HG02763 (cell line): ENCODE measurements around the gene RFX7.

Source experiments
- ATAC-seq: cut with Tn5 transposase; IDR thresholded peaks from one replicate; pipeline ENCODE4 v1.9.1; 2021; ENCODE audit warnings: mild to moderate bottlenecking, moderate library complexity; ENCODE audit not compliant: unreplicated experiment

RFX7 gene

DNA sequence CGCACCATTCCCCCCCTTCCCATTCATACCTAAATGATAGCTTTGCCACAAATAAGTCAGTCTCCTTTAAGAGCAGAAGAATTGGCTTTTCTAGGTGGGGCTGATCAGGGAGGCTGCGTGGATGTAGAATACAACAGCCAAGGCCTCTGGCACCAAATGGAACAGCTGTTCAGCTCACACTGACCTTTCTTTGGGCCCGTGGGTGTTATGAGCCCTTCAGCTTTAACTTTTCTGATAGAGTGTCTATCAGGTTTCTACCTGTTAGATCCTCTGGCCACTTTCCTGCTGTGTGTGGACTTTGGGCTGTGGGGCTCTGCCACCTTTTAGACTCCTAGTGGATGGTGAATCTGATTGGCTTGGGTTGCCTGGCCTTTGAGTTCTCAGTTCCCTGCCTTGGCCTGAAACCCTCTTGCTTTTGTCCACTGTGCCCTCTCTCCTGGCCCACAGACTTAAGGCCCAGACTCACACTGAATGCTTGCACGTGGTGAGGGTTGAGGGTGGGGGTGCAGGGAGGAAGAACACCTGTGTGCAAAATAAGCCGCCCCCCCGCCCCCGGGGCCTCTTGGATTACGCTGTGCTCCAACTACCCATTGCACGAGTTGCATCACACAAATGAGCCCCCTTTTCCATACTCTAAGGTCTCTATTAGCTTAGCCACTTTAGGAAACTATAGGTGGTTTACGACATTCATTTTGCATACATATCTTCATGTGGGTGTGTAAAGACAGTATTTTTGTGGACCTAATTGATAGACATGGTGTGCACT is 1.3 kb upstream of the RFX7 start:
- ATAC-seq: no peak

DNA sequence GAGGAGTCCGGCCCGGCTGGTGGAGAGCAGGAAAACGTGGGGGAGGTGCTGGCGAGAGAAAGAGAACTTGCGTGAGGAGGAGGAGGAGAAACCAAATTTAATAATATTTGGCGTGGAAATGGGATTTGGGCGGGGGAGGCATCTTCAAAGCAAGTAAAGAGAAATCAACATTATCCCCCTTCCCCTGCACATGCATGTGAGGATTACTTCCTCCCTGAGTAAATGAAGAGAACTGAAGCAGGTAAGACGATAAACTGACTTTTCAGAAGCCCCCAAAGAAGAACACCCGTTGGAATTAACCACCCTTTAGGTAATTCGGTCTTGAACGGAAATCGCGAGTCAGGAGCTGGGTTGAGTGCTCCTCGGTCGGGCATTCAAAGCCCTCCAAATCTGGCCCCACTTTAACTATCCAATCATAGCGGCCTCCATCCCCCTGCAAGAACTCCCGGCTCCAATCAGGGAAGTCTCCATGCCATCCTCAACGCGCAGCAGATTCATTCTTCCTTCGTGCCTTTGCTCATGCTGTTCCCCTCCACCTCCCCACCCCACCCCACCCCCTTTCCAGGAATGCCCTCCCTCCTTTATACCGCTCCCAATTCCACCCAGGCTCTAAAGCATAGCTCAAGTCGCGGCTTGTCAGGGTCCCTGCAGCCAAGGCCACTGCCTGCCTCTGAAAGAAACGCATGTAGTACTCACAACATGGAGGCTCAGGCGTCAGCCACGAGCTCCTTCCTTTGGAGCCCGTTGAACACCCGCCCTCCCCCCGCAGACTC is 545 bp upstream of the RFX7 start:
- ATAC-seq: no peak

DNA sequence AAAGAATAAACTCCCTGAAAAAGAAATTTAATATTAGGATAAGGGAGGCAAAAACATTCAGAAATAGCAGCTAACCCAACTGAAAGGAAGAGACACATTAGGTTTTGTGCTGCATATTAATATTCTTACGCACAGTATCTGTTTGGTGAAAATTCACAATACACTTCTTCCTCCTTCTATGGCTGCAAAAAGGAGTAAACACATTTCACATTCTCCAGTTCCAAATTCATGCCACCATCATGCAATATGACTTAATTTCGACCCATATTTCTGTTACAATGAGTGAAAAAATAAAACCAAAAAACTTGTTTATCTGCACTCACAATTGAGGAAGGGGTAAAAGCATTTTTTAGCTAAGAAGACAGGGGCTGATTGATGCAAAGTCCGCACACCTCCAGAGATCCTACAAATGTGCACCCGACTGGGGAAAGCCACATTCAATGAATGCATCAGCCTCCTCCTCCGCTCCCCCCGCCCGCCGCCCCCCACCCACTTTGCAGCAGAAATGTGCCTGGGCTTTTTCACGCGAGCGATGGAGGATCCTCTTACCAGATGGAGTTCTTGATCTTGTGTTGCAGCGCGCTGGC is 1.0 kb downstream of the RFX7 start:
- no peak for ATAC-seq

- no peak for ATAC-seq
Measured at GRCh38 chr15:56241374-56242105, 2.1 kb downstream of the RFX7 start.

GRCh38 chr15:56240390-56240789 is 3.3 kb downstream of the RFX7 start:
- ATAC-seq: no peak

DNA sequence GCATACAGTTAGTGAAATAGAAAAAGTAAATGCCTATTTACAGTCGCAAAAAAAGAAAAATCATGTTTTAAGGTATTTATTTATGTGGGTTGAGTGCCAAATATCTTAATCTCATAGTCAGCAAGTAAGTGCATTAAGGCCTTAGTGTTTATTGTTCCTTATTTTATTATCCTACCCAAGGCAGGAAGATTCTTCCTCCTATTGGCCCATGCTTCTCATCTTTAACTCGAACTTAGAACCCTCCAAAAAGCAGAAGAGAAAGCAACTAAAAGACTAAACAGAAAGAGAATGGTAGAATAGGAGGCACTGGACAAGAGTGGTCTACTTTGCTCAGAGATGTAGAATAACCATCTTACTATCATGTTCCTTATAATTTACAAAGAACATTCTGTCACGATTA is 7.5 kb downstream of the RFX7 start:
- ATAC-seq: no peak

DNA sequence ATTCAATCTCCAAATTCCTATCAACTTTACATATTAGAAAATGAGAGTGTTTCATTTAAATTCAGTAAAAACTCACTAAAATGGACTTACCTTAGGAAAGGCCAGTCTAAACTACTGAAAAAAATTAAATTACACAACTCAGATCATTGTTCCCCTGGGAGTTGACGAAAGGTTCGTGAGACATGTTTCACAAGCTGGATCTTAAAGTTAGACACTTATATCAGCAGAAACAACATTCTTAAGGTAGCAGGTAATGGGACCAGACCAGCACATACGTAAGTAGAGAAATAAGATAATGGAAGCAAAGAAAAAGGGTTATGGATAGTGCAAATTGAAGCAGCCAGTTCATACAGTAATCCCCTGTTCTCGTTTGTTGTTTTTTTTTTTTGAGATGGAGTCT is 8.9 kb downstream of the RFX7 start:
- no peak for ATAC-seq

DNA sequence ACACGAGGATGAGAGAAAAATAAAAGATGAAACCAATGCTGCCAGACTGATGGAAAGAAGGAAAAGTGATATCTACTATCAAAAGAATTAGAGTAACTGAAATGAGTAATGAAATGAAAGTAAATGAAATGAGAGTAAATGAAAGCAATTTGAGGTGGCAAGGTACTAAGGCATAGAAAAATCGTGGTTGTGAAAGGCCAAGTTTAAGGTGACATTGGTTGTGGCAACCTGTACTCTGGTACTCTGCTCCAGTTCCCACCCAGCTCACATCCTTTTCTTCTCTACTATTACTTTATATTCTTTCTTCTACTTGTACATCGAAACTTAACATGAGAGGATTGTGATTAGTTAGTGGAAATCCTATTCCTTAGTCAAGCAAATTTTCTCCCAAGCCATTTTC is 10.1 kb downstream of the RFX7 start:
- ATAC-seq: no peak

DNA sequence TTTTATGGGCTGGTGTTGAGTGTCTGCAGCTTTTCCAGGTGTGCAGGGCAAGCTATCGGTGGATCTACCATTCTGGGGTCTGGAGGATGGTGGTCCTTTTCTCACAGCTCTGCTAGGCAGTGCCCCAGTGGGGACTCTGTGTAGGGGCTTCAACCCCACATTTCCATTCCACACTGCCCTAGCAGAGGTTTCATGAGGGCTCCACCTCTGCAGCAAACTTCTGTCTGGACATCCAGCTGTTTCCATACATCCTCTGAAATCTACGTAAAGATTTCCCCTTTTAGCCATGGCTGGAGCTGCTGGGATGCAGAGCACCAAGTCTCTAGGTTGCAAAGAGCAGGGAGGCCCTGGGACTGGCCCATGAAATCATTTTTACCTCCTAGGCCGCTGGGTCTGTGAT is 11.6 kb downstream of the RFX7 start:
- ATAC-seq: no peak

- no peak for ATAC-seq
Measured at GRCh38 chr15:56228854-56229253, 14.8 kb downstream of the RFX7 start.

GRCh38 chr15:56228352-56228751 is 15.3 kb downstream of the RFX7 start:
- ATAC-seq: no peak

DNA sequence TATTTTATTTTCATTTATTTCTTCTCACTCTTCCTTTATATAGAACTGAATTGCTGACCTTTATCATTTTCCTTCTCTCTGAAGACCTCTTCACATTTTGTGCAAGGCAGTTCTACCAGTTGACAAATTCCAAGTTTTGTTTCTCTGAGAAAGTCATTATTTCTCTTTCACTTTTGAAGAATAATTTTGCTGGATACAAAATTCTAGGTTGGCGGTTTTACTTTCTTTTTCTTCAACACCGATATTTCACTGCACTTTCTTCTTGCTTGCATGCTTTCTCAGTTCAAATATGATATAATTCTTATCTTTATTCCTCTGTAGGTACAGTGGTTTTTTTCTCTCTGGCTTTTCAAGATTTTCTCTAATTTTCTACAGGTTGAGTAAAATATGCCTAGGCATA is 15.9 kb downstream of the RFX7 start:
- ATAC-seq: no peak

DNA sequence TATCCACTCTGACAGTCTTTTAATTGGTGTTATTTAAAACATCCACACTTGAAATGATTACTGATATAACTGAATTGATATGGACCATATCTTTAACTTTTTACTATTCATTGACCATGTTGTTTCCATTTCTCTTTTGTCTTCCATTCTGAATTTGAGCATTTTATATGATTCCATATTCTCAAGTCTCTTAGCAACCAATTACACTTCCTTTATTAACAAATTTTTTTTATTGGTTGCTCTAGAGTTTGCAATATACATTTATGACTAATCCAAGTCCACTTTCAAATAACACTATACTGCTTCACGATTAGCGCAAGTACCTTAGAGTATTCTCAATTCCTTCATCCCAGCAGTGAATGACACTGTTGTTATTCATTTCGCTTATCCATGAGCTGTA is 16.4 kb downstream of the RFX7 start:
- ATAC-seq: no peak

- no peak for ATAC-seq
Measured at GRCh38 chr15:56225520-56225919, 18.2 kb downstream of the RFX7 start.

GRCh38 chr15:56222302-56222701 is 21.4 kb downstream of the RFX7 start:
- ATAC-seq: no peak

DNA sequence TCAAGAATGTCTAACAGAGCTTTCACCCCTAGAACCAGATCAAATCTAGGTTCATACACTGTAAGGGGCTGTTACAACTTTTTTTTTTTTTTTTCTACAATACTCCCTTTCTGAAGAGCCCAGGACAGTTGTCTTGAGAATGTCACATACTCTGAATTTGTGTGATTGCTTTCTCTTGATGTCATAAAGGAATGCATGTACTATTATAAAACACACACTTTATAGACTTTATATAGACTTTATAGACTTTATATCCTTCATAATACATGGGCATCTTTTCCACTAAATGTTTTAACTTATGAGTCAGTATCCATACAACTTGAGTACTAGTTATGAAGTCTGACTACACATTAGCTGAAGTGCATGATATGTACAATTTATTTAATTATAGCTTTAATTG is 26.3 kb downstream of the RFX7 start:
- no peak for ATAC-seq

DNA sequence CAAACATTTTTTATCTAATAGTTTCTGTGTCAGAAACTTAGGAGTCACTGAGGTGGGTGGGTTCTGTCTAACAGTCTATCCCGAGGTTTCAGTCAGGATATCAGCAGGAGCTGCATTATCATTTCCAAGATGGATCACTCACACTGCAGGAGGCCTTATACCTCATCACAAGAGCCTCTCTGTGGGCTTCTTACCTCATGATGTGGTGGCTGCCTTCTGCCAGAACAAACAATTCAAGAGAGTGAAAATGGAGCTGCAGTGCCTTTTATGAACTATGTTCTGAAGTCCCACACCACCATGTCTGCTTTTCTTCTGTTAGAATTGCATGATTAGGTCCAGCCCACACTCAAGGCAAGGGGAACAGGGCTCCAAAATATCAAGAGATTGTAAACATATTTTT is 27.9 kb downstream of the RFX7 start:
- ATAC-seq: no peak

GRCh38 chr15:56211960-56212550 is 31.6 kb downstream of the RFX7 start:
- no peak for ATAC-seq

GRCh38 chr15:56211064-56211463 is 32.6 kb downstream of the RFX7 start:
- ATAC-seq: no peak

- ATAC-seq: no peak
Measured at GRCh38 chr15:56208641-56209155, 35.0 kb downstream of the RFX7 start.

DNA sequence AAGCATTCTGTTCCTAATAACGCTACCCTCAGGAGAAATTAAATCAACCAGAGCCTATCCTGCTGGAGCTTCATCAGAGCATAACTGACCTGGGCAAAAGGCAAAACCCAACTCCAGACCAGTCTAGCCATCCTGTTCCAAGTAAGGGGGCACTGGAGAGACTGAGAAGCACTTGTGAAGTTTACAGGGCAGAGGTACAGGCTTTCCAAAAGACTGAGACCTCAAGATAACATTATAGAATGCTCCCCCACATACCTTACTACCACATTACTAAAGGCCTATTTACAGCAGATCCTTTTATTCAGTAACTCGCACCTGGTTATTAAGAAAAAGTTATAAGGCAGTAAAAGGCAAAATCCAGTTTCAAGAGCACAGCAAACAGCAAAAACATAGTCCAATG is 35.5 kb downstream of the RFX7 start:
- no peak for ATAC-seq
